ENCODE data around the gene MRAS. TPM values are rescaled to one million over a fixed set of nuclear protein-coding genes. Genes with fewer than 3 reads are reported as not detected.

The MRAS gene
- total RNA-seq, 6 donors from 2014 or later = 15.7 to 56.0 (median 34.8) TPM

DNA sequence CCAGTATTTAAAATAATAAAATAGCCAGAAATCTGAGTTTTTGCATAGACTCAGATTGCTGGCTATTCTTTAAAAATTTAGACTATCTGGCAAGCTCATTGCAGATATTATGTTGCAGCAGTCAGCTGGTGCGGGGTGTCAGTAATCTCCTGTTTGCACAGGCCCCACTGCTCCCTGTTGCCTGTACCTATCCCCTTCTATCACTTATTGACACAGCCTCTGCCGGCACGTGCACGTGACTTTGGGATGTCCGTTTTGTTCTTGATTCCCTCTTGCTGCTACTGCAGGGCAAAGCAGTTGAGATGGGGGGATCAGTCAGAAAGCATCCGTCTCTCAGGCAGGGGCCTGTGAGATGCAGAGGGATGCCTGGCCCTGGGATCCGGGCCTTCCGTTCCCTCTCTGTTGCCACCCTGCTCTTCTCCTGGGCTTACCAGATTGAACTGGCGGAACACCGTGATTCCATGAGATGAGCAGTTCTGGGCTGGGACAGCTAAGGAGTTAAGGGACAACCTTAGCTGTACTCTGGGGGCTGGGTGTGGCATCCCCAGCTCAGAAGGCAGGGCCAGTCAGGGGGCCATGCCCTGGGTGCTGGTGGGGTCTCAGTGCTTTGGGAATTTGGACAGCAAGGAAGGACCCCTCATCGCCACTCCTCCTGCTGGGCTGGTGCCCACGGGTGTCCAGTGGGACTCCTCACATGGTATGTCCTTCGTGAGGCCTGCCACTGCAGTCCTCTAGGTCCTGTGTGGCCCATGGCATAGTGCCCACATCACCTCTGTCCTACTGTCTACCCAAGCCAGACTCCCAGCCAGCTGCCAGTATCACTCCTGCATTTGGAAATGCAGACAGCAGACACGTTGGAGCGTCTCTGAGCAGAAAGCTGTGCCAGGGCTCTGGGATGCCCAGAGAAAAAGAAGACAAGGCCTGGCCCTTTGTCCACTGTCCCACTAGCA is 11.8 kb downstream of the MRAS start:
- no peak overlapping the region for H3K27ac ChIP-seq
- WGBS, 2 donors = 94 to 96% methylated on average over 13 to 15 of the region's 15 CpGs
- no peak for ATAC-seq (ENCODE audit: low FRiP score in 2 of 2)

DNA sequence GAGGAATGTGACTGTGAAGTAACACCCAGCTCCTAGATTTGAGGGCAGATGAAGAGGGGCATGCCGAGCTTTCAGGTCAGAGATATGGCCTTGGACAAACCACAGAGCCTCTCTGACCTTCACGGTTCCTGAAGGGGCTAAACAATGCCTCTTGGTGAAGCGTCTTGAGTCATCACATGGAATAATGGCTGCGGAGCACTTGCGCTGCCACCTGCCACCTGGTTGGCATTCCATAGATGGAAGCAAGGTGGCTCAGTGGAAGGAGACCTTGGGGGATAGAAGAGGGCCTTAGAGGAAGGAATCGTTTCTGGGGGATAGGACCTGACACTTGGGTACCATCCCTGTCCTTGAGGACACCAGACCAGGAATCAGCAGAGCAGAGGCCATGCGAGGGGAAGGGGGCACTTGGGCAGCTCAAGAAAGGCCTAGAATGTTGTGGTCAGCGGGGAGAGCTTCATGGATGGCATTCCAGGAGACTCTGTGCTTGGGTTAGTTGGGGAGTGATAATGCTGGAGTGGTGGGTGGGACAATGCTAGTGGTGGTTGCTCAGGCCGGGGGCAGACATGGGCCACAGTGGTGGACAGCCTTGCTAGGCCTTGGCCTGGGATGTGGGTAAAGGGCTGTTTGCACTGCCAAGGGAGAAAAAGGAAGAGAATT is 12.6 kb downstream of the MRAS start:
- TF ChIP-seq, protein P1, sequence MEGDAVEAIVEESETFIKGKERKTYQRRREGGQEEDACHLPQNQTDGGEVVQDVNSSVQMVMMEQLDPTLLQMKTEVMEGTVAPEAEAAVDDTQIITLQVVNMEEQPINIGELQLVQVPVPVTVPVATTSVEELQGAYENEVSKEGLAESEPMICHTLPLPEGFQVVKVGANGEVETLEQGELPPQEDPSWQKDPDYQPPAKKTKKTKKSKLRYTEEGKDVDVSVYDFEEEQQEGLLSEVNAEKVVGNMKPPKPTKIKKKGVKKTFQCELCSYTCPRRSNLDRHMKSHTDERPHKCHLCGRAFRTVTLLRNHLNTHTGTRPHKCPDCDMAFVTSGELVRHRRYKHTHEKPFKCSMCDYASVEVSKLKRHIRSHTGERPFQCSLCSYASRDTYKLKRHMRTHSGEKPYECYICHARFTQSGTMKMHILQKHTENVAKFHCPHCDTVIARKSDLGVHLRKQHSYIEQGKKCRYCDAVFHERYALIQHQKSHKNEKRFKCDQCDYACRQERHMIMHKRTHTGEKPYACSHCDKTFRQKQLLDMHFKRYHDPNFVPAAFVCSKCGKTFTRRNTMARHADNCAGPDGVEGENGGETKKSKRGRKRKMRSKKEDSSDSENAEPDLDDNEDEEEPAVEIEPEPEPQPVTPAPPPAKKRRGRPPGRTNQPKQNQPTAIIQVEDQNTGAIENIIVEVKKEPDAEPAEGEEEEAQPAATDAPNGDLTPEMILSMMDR (IDR thresholded peaks at IDR 0.05) = no peak
- TF ChIP-seq POLR2A (IDR thresholded peaks at IDR 0.05) = no peak
- TF ChIP-seq EP300 (IDR thresholded peaks at IDR 0.05) = no peak
- no peak for TF ChIP-seq POLR2AphosphoS5 (IDR thresholded peaks at IDR 0.05)
- ATAC-seq (ENCODE audit: low FRiP score in 2 of 2) = no peak
- DNase-seq = no peak
- Histone ChIP-seq H3K36me3 (peaks cover 0 to 4% (median 0%) of the 10 kb centered on the region in 4 donors), H3K27ac (no peak overlapping the region), H3K9me3 (no peaks in the 10 kb centered on the region), H3K4me3 (no peak overlapping the region), H3K27me3 (no peaks in the 10 kb centered on the region), H3K4me1 (peaks cover 0 to 20% (median 9%) of the 10 kb centered on the region in 4 donors)
- WGBS, 2 donors = 91 to 95% methylated on average over 9 of the region's 9 CpGs

More for the DNA sequence above, 11.8 kb downstream of the MRAS start:
- Histone ChIP-seq H3K27me3 (no peaks in the 10 kb centered on the region), H3K9me3 (no peaks in the 10 kb centered on the region), H3K4me3 (no peak overlapping the region), H3K36me3 (peaks cover 0 to 12% (median 0%) of the 10 kb centered on the region in 4 donors), H3K4me1 (peaks cover 0 to 20% (median 7%) of the 10 kb centered on the region in 4 donors)
- no peak for DNase-seq
- TF ChIP-seq POLR2A (IDR thresholded peaks at IDR 0.05) (no peak), POLR2AphosphoS5 (IDR thresholded peaks at IDR 0.05) (no peak), EP300 (IDR thresholded peaks at IDR 0.05) (no peak)
- TF ChIP-seq, protein P1 (IDR thresholded peaks at IDR 0.05) = no peak

DNA sequence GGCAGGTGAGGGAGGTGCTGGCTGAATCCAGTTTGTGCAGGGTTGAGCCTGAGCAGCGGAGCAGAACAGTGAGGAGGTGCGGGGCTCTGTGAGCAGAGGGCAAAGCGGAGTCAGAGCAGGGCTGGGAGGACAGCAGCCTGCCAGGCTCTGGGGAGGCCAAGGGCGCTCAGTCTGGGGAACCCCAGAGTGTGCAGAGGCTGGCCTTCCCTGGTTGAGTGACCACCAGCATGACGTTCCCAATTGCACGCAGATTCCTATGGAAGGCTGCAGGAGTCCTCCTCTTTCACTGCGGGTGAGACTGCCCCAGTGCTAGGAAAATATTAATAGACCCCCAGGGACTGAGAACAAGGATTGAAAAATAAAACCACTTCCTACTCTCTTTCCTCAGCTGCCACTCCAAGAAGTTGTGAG is 13.2 kb downstream of the MRAS start:
- ATAC-seq (ENCODE audit: low FRiP score in 2 of 2) = peak in 1 of 2 donors; percentile 2

DNA sequence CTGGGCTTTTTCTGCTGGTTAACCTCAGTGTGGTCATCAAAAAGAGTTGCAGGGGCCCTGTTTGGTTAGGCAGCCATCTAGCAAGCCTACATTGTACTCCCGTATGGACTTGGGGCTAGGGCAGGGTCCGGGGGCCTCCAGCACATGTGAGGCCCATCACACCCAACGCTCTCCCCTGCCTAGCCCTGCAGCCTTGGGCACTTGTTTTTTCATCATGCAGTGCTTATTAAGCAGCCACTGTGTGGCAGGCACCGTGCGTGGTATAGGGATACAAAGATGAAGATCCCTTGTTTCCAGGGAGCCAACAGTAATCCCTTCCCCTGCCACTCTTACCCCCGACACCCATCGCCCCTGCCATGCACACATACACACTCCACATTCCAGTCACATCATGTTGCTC is 14.2 kb downstream of the MRAS start:
- TF ChIP-seq, protein P1 (IDR thresholded peaks at IDR 0.05) = no peak
- TF ChIP-seq EP300 (IDR thresholded peaks at IDR 0.05) (no peak), POLR2AphosphoS5 (IDR thresholded peaks at IDR 0.05) (no peak), POLR2A (IDR thresholded peaks at IDR 0.05) (no peak)
- 93 to 95% methylated on average over 7 of the region's 7 CpGs for WGBS, 2 donors
- no peak for DNase-seq

More for the DNA sequence above, 13.2 kb downstream of the MRAS start:
- Histone ChIP-seq H3K27me3 (no peaks in the 10 kb centered on the region), H3K27ac (no peak overlapping the region), H3K9me3 (no peaks in the 10 kb centered on the region), H3K4me1 (peaks cover 0 to 22% (median 10%) of the 10 kb centered on the region in 4 donors), H3K4me3 (no peak overlapping the region), H3K36me3 (no peaks in the 10 kb centered on the region)
- TF ChIP-seq EP300 (IDR thresholded peaks at IDR 0.05) = no peak
- no peak for TF ChIP-seq POLR2AphosphoS5 (IDR thresholded peaks at IDR 0.05)
- no peak for TF ChIP-seq POLR2A (IDR thresholded peaks at IDR 0.05)
- TF ChIP-seq, protein P1 (IDR thresholded peaks at IDR 0.05) = no peak
- no peak for DNase-seq
- 89 to 92% methylated on average over 7 of the region's 7 CpGs for WGBS, 2 donors

More for the DNA sequence above, 14.2 kb downstream of the MRAS start:
- Histone ChIP-seq H3K9me3 (no peaks in the 10 kb centered on the region), H3K36me3 (no peaks in the 10 kb centered on the region), H3K4me3 (no peak overlapping the region), H3K27ac (no peak overlapping the region), H3K27me3 (no peaks in the 10 kb centered on the region), H3K4me1 (peaks cover 4 to 24% (median 14%) of the 10 kb centered on the region in 4 donors)
- ATAC-seq (ENCODE audit: low FRiP score in 2 of 2) = no peak

Measured in upper lobe of left lung (tissue), 6 donors.